ENCODE results near the gene KRT35. TPM values are rescaled to one million over a fixed set of nuclear protein-coding genes. Genes with fewer than 3 reads are reported as not detected.

The KRT35 gene
- total and polyA plus RNA-seq, 12 donors: not detected

GRCh38 chr17:41464173-41464572 lies 16.8 kb downstream of the KRT35 start:
- 87 to 95% (median 89%) methylated on average over 11 of the region's 11 CpGs for WGBS, 4 donors
- intact Hi-C loops (cut with DNase I): no loop called here

GRCh38 chr17:41463746-41464145 lies 17.2 kb downstream of the KRT35 start:
- no peaks in the 10 kb centered on the region for H3K4me1 ChIP-seq (replicated peaks in 1 of 2)
- H3K27me3 ChIP-seq: no peaks in the 10 kb centered on the region
- H3K9me3 ChIP-seq (replicated peaks in 1 of 3): no peaks in the 10 kb centered on the region
- H3K27ac ChIP-seq: no peak overlapping the region
- intact Hi-C loops (cut with DNase I): no loop called here
- 87 to 100% (median 94%) methylated on average over 7 to 8 of the region's 8 CpGs for WGBS, 4 donors
- no peak for TF ChIP-seq POLR2A (IDR thresholded peaks at IDR 0.05)
- TF ChIP-seq, protein P1, sequence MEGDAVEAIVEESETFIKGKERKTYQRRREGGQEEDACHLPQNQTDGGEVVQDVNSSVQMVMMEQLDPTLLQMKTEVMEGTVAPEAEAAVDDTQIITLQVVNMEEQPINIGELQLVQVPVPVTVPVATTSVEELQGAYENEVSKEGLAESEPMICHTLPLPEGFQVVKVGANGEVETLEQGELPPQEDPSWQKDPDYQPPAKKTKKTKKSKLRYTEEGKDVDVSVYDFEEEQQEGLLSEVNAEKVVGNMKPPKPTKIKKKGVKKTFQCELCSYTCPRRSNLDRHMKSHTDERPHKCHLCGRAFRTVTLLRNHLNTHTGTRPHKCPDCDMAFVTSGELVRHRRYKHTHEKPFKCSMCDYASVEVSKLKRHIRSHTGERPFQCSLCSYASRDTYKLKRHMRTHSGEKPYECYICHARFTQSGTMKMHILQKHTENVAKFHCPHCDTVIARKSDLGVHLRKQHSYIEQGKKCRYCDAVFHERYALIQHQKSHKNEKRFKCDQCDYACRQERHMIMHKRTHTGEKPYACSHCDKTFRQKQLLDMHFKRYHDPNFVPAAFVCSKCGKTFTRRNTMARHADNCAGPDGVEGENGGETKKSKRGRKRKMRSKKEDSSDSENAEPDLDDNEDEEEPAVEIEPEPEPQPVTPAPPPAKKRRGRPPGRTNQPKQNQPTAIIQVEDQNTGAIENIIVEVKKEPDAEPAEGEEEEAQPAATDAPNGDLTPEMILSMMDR (IDR thresholded peaks at IDR 0.05): no peak
- no peak overlapping the region for H3K4me3 ChIP-seq
- no peaks in the 10 kb centered on the region for H3K36me3 ChIP-seq (replicated peaks in 1 of 2)
- DNase-seq: no peak

More at GRCh38 chr17:41464173-41464572, 16.8 kb downstream of the KRT35 start:
- TF ChIP-seq, protein P1 (IDR thresholded peaks at IDR 0.05): no peak
- TF ChIP-seq POLR2A (IDR thresholded peaks at IDR 0.05): no peak
- no peak for DNase-seq
- Histone ChIP-seq H3K4me1 (replicated peaks in 1 of 2) (no peaks in the 10 kb centered on the region), H3K27me3 (no peaks in the 10 kb centered on the region), H3K4me3 (no peak overlapping the region), H3K36me3 (replicated peaks in 1 of 2) (no peaks in the 10 kb centered on the region), H3K9me3 (replicated peaks in 1 of 3) (no peaks in the 10 kb centered on the region), H3K27ac (no peak overlapping the region)

DNA sequence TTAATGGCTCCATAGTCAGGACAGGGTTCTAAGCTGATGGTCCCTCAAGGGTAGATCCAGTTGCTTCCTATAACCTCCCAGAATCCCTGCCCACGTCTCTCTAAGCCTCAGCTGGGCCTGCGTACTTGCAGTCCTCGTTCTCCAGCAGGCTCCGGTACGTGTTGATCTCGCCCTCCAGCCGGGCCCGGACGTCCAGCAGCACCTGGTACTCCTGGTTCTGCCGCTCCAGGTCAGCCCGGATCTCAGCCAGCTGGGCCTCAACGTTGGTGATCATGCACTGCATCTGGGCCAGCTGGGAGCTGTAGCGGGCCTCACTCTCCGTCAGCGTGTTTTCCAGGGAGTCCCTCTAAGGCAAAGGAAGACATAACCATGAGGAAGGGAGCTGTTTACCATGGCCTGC lies 18.2 kb downstream of the KRT35 start:
- intact Hi-C loops (cut with DNase I): no loop called here
- WGBS, 4 donors: 73 to 82% (median 79%) methylated on average over 11 to 15 of the region's 15 CpGs
- no peak overlapping the region for H3K27ac ChIP-seq
- no peaks in the 10 kb centered on the region for H3K36me3 ChIP-seq (replicated peaks in 1 of 2)
- DNase-seq: no peak
- no peaks in the 10 kb centered on the region for H3K27me3 ChIP-seq
- H3K4me1 ChIP-seq (replicated peaks in 1 of 2): no peaks in the 10 kb centered on the region
- no peaks in the 10 kb centered on the region for H3K9me3 ChIP-seq (replicated peaks in 1 of 3)
- no peak overlapping the region for H3K4me3 ChIP-seq
- TF ChIP-seq, protein P1 (IDR thresholded peaks at IDR 0.05): no peak
- TF ChIP-seq POLR2A (IDR thresholded peaks at IDR 0.05): no peak

- Histone ChIP-seq H3K36me3 (replicated peaks in 1 of 2) (no peaks in the 10 kb centered on the region), H3K4me1 (replicated peaks in 1 of 2) (no peaks in the 10 kb centered on the region), H3K27me3 (no peaks in the 10 kb centered on the region), H3K27ac (no peak overlapping the region), H3K4me3 (no peak overlapping the region), H3K9me3 (replicated peaks in 1 of 3) (no peaks in the 10 kb centered on the region)
- TF ChIP-seq POLR2A (IDR thresholded peaks at IDR 0.05): no peak
- TF ChIP-seq, protein P1 (IDR thresholded peaks at IDR 0.05): no peak
- intact Hi-C loops (cut with DNase I): no loop called here
- 63 to 85% (median 73%) methylated on average over 4 of the region's 4 CpGs for WGBS, 4 donors
- no peak for DNase-seq
Observed at GRCh38 chr17:41457676-41458075, 23.3 kb downstream of the KRT35 start.
